ENCODE measurements around the gene ADSL. TPM values are rescaled to one million over a fixed set of nuclear protein-coding genes. Genes with fewer than 3 reads are reported as not detected.

ADSL gene
- total and polyA plus RNA-seq, 2 donors (not counting 1 experiment from before 2014, with no cell fraction given) = 61.0 to 63.8 TPM

DNA sequence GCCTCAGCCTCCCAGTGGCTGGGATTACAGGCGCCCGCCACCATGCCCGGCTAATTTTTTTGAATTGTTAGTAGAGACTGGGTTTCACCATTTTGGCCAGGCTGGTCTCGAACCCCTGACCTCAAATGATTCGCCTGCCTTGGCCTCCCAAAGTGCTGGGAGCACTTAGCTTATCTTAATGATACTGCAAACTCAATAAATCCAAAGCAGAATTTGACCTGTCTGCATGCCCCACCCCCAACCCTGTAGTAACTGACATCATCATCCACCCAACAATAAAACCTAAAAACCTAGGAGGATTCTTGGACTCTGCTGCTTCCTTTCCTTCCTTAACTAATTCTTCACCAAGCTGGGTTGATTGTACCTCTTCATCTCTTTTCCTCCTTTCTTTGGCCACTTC lies 6.3 kb upstream of the ADSL start:
- Histone ChIP-seq H3K79me2 (ENCODE audit: control insufficient read depth, insufficient read depth, low read length) (no peaks in the 10 kb centered on the region), H3K9me3 (ENCODE audit: control extremely low read depth in 1 of 3, control insufficient read depth in 2 of 3, insufficient read depth in 1 of 3, low read length in 2 of 3) (no peaks in the 10 kb centered on the region), H2AFZ (ENCODE audit: insufficient read depth, low read depth, low read length, poor library complexity, severe bottlenecking) (no peak overlapping the region), H3K27ac (ENCODE audit: low read length in 2 of 2) (no peak overlapping the region), H3K27me3 (replicated peaks in 1 of 4; ENCODE audit: control extremely low read depth in 1 of 4, control insufficient read depth in 3 of 4, insufficient read depth in 4 of 4, low read length in 3 of 4) (no peaks in the 10 kb centered on the region), H3K36me3 (replicated peaks in 1 of 2; ENCODE audit: control extremely low read depth in 1 of 2, control insufficient read depth in 1 of 2, extremely low read depth in 1 of 2, insufficient read depth in 2 of 2, low read length in 1 of 2) (peaks cover 3 to 5% of the 10 kb centered on the region in 2 experiments), H4K20me1 (ENCODE audit: control insufficient read depth, insufficient read depth, low read length, poor library complexity, severe bottlenecking) (no peaks in the 10 kb centered on the region), H3K4me3 (ENCODE audit: control extremely low read depth in 1 of 5, extremely low read depth in 1 of 5, insufficient read depth in 1 of 5, low read depth in 2 of 5, low read length in 4 of 5) (no peak overlapping the region), H3K9ac (ENCODE audit: low read length) (no peak overlapping the region), H3K4me2 (replicated peaks; ENCODE audit: low read depth, low read length, poor library complexity, severe bottlenecking) (no peak overlapping the region), H3K4me1 (ENCODE audit: control insufficient read depth in 2 of 2, insufficient read depth in 2 of 2, low read length in 2 of 2) (peaks cover 10 to 19% of the 10 kb centered on the region in 2 donors)
- intact Hi-C loops (cut with micrococcal nuclease) = no loop called here
- no peak overlapping the region for H3K27ac Mint-ChIP-seq
- H3K27me3 Mint-ChIP-seq = no peaks in the 10 kb centered on the region
- TF ChIP-seq, protein P1, sequence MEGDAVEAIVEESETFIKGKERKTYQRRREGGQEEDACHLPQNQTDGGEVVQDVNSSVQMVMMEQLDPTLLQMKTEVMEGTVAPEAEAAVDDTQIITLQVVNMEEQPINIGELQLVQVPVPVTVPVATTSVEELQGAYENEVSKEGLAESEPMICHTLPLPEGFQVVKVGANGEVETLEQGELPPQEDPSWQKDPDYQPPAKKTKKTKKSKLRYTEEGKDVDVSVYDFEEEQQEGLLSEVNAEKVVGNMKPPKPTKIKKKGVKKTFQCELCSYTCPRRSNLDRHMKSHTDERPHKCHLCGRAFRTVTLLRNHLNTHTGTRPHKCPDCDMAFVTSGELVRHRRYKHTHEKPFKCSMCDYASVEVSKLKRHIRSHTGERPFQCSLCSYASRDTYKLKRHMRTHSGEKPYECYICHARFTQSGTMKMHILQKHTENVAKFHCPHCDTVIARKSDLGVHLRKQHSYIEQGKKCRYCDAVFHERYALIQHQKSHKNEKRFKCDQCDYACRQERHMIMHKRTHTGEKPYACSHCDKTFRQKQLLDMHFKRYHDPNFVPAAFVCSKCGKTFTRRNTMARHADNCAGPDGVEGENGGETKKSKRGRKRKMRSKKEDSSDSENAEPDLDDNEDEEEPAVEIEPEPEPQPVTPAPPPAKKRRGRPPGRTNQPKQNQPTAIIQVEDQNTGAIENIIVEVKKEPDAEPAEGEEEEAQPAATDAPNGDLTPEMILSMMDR (IDR thresholded peaks at IDR 0.05) = no peak
- TF ChIP-seq EZH2 (IDR thresholded peaks at IDR 0.05; ENCODE audit: borderline replicate concordance, insufficient read depth, low read depth, low read length, poor library complexity, severe bottlenecking) = no peak
- CTCF ChIA-PET = interaction anchor here (0.6 to 1.1 kb wide), 4 partner anchors 9 to 255 kb away, joined by 3 to 4 read pairs (median 3); no protein-coding TSS in a partner anchor
- WGBS (ENCODE audit: insufficient coverage) = 100% methylated on average over 2 of the region's 5 CpGs
- H3K4me3 Mint-ChIP-seq = no peak overlapping the region
- DNase-seq (no peak), ATAC-seq (ENCODE audit: low read depth) (no peak)
- H3K4me1 Mint-ChIP-seq = peaks cover 38% of the 10 kb centered on the region
- no peaks in the 10 kb centered on the region for H3K9me3 Mint-ChIP-seq (ENCODE audit: insufficient read depth)
- POLR2A ChIA-PET = interaction anchor here (0.7 kb wide), 1 partner anchor 10 kb away, joined by 3 read pairs; no protein-coding TSS in a partner anchor

DNA sequence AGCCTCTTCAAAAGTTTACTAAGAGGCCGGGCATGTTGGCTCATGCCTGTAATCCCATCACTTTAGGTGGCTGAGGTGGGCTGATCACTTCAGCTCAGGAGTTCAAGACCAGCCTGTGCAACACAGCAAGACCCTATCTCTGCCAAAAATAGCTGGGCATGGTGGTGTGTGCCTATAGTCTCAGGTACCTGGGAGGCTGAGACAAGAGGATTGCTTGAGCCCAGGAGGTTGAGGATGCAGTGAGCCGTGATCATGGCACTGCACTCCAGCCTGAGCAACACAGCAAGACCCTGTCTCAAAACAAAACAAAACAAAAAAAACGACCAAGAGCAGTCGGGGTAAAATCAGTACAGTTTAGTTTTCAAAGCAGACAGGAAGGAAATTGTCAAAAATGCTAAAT lies 4.7 kb upstream of the ADSL start:
- H3K9ac ChIP-seq (ENCODE audit: low read length) = no peak overlapping the region
- peaks cover 3 to 5% of the 10 kb centered on the region in 2 experiments for H3K36me3 ChIP-seq (replicated peaks in 1 of 2; ENCODE audit: control extremely low read depth in 1 of 2, control insufficient read depth in 1 of 2, extremely low read depth in 1 of 2, insufficient read depth in 2 of 2, low read length in 1 of 2)
- H3K4me1 Mint-ChIP-seq = peaks cover 32% of the 10 kb centered on the region
- DNase-seq = no peak
- H4K20me1 ChIP-seq (ENCODE audit: control insufficient read depth, insufficient read depth, low read length, poor library complexity, severe bottlenecking) = no peaks in the 10 kb centered on the region
- no peak for ATAC-seq (ENCODE audit: low read depth)
- H3K79me2 ChIP-seq (ENCODE audit: control insufficient read depth, insufficient read depth, low read length) = peaks cover 5% of the 10 kb centered on the region
- TF ChIP-seq, protein P1 (IDR thresholded peaks at IDR 0.05) = no peak
- TF ChIP-seq EZH2 (IDR thresholded peaks at IDR 0.05; ENCODE audit: borderline replicate concordance, insufficient read depth, low read depth, low read length, poor library complexity, severe bottlenecking) = no peak
- no peak overlapping the region for H3K4me2 ChIP-seq (replicated peaks; ENCODE audit: low read depth, low read length, poor library complexity, severe bottlenecking)
- intact Hi-C loops (cut with micrococcal nuclease) = no loop called here
- H3K4me3 ChIP-seq (ENCODE audit: control extremely low read depth in 1 of 5, extremely low read depth in 1 of 5, insufficient read depth in 1 of 5, low read depth in 2 of 5, low read length in 4 of 5) = no peak overlapping the region
- no peaks in the 10 kb centered on the region for H3K27me3 ChIP-seq (replicated peaks in 1 of 4; ENCODE audit: control extremely low read depth in 1 of 4, control insufficient read depth in 3 of 4, insufficient read depth in 4 of 4, low read length in 3 of 4)
- no peaks in the 10 kb centered on the region for H3K9me3 ChIP-seq (ENCODE audit: control extremely low read depth in 1 of 3, control insufficient read depth in 2 of 3, insufficient read depth in 1 of 3, low read length in 2 of 3)
- H3K9me3 Mint-ChIP-seq (ENCODE audit: insufficient read depth) = no peaks in the 10 kb centered on the region
- no peak overlapping the region for H3K27ac ChIP-seq (ENCODE audit: low read length in 2 of 2)
- no peak overlapping the region for H3K4me3 Mint-ChIP-seq
- no peaks in the 10 kb centered on the region for H3K27me3 Mint-ChIP-seq
- no peak overlapping the region for H3K27ac Mint-ChIP-seq
- no CpG with 5 or more reads among the region's 4 CpGs for WGBS (ENCODE audit: insufficient coverage)
- H3K4me1 ChIP-seq (ENCODE audit: control insufficient read depth in 2 of 2, insufficient read depth in 2 of 2, low read length in 2 of 2) = peaks cover 0 to 15% of the 10 kb centered on the region in 2 donors
- H2AFZ ChIP-seq (ENCODE audit: insufficient read depth, low read depth, low read length, poor library complexity, severe bottlenecking) = no peak overlapping the region
- ChIA-PET POLR2A (interaction anchor here (0.6 kb wide), 1 partner anchor 70 kb away, joined by 4 read pairs; no protein-coding TSS in a partner anchor), CTCF (no interaction called here)

Data from B cell (primary cell).